ENCODE data around the gene PTPRE. TPM values are rescaled to one million over a fixed set of nuclear protein-coding genes. Genes with fewer than 3 reads are reported as not detected.

The PTPRE gene
- total RNA-seq, 4 donors from 2014 or later, result 28.1 to 89.7 (median 54.2) TPM

GRCh38 chr10:127971963-127972615 is 65.2 kb downstream of the PTPRE start:
- DNase-seq (ENCODE audit: low spot score), result no peak
- no peak for TF ChIP-seq CTCF (IDR thresholded peaks at IDR 0.05)
- no peak for ATAC-seq (ENCODE audit: low FRiP score)

- ATAC-seq (ENCODE audit: low FRiP score) (no peak), DNase-seq (ENCODE audit: low spot score) (no peak)
- TF ChIP-seq CTCF (IDR thresholded peaks at IDR 0.05), result no peak
Observed at GRCh38 chr10:127972751-127973357, 66.0 kb downstream of the PTPRE start.

GRCh38 chr10:127973791-127974311 is 66.9 kb downstream of the PTPRE start:
- TF ChIP-seq CTCF (IDR thresholded peaks at IDR 0.05), result no peak
- DNase-seq (ENCODE audit: low spot score) (no peak), ATAC-seq (ENCODE audit: low FRiP score) (no peak)

GRCh38 chr10:127974911-127975310 is 68.0 kb downstream of the PTPRE start:
- TF ChIP-seq CTCF (IDR thresholded peaks at IDR 0.05), result no peak
- ATAC-seq (ENCODE audit: low FRiP score), result no peak
- DNase-seq (ENCODE audit: low spot score), result no peak

DNA sequence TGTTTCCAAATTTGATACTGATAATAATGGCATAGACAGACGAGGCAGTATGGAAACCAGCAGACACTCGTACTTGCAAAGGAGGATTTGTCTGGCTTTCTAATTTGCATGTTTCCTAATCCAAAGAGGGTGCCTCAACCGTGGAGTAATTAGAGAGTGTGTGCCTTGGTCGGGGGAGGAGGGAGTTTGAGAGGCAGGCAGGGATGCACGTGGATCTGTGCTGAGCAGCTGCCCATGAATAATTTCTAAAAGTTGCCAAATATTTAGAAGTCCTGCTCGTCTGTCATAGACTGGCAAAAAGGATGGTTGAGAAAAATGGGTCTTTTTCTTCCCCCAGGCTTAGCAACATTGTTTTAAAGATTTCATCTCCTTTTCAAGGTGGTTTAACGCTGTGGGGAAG is 69.4 kb downstream of the PTPRE start:
- ATAC-seq (ENCODE audit: low FRiP score) (peak; percentile 74), DNase-seq (ENCODE audit: low spot score) (no peak)
- no peak for TF ChIP-seq CTCF (IDR thresholded peaks at IDR 0.05)

- TF ChIP-seq CTCF (IDR thresholded peaks at IDR 0.05), result no peak
- no peak for DNase-seq (ENCODE audit: low spot score)
- no peak for ATAC-seq (ENCODE audit: low FRiP score)
Observed at GRCh38 chr10:127976701-127977356, 69.9 kb downstream of the PTPRE start.

Data from omental fat pad (tissue), 4 donors.